ENCODE results near the gene PRDM10.
A peak's percentile ranks its signal among the peaks of the same experiment; 100 is the strongest.

Gene PRDM10

DNA sequence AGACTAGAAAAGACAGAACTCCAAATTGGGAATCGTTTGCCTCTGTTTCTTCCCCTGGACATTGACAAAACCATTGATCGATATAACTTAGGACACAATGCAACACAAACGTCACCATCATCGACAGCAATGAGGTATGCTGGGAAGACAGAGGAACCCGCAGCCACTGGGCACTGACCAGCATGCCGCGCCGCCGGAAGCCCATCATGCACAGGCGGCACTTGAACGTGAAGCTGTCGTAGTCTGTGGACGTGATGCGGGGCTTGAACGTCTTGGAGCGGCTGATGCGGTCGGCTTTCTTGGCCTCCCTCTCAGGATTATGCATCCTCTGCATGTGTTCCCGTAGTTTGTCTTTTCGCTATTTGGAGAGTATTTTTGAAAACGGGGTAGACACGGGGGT is 84.3 kb downstream of the PRDM10 start:
- H3K36me3 ChIP-seq (ENCODE audit: control insufficient read depth in 5 of 5, insufficient read depth in 5 of 5, low read length in 5 of 5) = peaks cover 6 to 56% (median 37%) of the 10 kb centered on the region in 5 donors
- peaks cover 0 to 3% (median 0%) of the 10 kb centered on the region in 5 donors for H3K4me1 ChIP-seq (ENCODE audit: control insufficient read depth in 5 of 5, insufficient read depth in 5 of 5, low read length in 5 of 5)
- H3K27me3 ChIP-seq (ENCODE audit: control insufficient read depth in 5 of 5, insufficient read depth in 4 of 5, low read length in 5 of 5) = no peaks in the 10 kb centered on the region
- H3K9ac ChIP-seq (ENCODE audit: low read length in 5 of 5) = no peak overlapping the region
- no peak overlapping the region for H3K4me3 ChIP-seq (ENCODE audit: low read depth in 1 of 5, low read length in 5 of 5)
- no peak overlapping the region for H3K27ac ChIP-seq (ENCODE audit: low read depth, low read length)
- H3K9me3 ChIP-seq (ENCODE audit: control insufficient read depth in 5 of 5, low read length in 5 of 5) = no peaks in the 10 kb centered on the region

DNA sequence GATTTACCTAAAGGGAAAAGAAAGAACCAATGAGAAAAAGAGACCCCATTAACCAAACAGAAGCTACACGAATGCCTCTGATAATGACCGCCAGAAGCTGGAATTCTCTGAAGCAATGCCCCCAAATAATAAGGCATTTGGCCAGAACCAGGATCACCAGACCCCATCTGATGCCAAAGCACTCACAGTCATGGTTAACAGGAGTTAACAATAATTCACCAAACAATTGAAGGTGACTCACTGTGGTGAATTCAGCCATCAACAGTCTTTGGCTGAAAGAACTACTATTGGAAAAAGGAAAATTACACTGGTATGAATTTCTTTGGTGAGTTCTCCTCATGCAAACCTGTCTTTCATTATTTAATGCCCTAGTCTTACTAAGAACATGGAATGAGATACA is 85.4 kb downstream of the PRDM10 start:
- Histone ChIP-seq H3K9me3 (ENCODE audit: control insufficient read depth in 5 of 5, low read length in 5 of 5) (no peaks in the 10 kb centered on the region), H3K27me3 (ENCODE audit: control insufficient read depth in 5 of 5, insufficient read depth in 4 of 5, low read length in 5 of 5) (no peaks in the 10 kb centered on the region), H3K9ac (ENCODE audit: low read length in 5 of 5) (no peak overlapping the region), H3K4me3 (ENCODE audit: low read depth in 1 of 5, low read length in 5 of 5) (no peak overlapping the region), H3K36me3 (ENCODE audit: control insufficient read depth in 5 of 5, insufficient read depth in 5 of 5, low read length in 5 of 5) (peaks cover 9 to 56% (median 35%) of the 10 kb centered on the region in 5 donors), H3K27ac (ENCODE audit: low read depth, low read length) (no peak overlapping the region), H3K4me1 (ENCODE audit: control insufficient read depth in 5 of 5, insufficient read depth in 5 of 5, low read length in 5 of 5) (peaks cover 0 to 3% (median 0%) of the 10 kb centered on the region in 5 donors)

DNA sequence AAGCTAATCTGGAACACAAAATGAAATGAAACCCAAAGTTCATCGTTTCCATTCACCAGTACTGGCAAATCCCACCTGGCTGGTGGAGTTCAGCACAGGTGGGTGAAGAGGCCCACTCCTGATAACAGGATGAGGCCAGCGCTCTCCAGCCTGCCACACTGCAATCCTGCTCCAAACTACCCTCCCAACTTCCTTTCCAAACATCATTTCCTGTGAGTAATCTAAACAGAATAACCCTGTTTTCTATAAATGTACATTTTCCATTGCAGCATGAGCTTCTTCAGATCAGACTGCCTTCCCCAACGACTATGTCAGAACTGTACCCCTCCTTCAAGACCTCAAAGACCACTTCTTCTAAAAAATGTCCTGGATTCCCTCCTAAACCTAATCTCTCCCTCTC is 91.3 kb downstream of the PRDM10 start:
- Histone ChIP-seq H3K9ac (ENCODE audit: low read length in 5 of 5) (peak overlapping the region in 2 of 5 donors; percentile 23 to 32), H3K27me3 (ENCODE audit: control insufficient read depth in 5 of 5, insufficient read depth in 4 of 5, low read length in 5 of 5) (no peaks in the 10 kb centered on the region), H3K4me3 (ENCODE audit: low read depth in 1 of 5, low read length in 5 of 5) (no peak overlapping the region), H3K9me3 (ENCODE audit: control insufficient read depth in 5 of 5, low read length in 5 of 5) (no peaks in the 10 kb centered on the region), H3K27ac (ENCODE audit: low read depth, low read length) (no peak overlapping the region), H3K4me1 (ENCODE audit: control insufficient read depth in 5 of 5, insufficient read depth in 5 of 5, low read length in 5 of 5) (peaks cover 0 to 3% (median 0%) of the 10 kb centered on the region in 5 donors), H3K36me3 (ENCODE audit: control insufficient read depth in 5 of 5, insufficient read depth in 5 of 5, low read length in 5 of 5) (peaks cover 13 to 68% (median 42%) of the 10 kb centered on the region in 5 donors)

DNA sequence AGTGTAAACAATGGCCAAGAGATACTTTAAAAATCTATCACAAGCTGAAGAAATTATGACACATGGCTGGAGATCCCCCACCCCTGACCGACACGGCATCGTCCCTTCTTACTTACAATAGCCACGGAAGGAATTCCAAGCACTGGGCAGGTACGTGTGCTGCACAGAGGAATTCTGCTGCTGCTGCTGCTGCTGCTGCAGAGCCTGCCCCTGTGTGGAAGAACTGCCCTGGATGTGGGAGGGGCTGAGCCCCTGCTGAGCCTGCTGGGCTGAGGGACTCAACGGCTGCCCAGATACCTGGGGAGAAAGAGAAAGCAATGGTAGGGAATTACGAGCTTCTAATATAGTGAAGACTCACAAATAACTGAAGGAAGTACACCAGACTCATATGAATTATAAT is 92.3 kb downstream of the PRDM10 start:
- no peak overlapping the region for H3K9ac ChIP-seq (ENCODE audit: low read length in 5 of 5)
- H3K9me3 ChIP-seq (ENCODE audit: control insufficient read depth in 5 of 5, low read length in 5 of 5) = no peaks in the 10 kb centered on the region
- peaks cover 0 to 3% (median 0%) of the 10 kb centered on the region in 5 donors for H3K4me1 ChIP-seq (ENCODE audit: control insufficient read depth in 5 of 5, insufficient read depth in 5 of 5, low read length in 5 of 5)
- H3K36me3 ChIP-seq (ENCODE audit: control insufficient read depth in 5 of 5, insufficient read depth in 5 of 5, low read length in 5 of 5) = peaks cover 13 to 68% (median 42%) of the 10 kb centered on the region in 5 donors
- no peaks in the 10 kb centered on the region for H3K27me3 ChIP-seq (ENCODE audit: control insufficient read depth in 5 of 5, insufficient read depth in 4 of 5, low read length in 5 of 5)
- no peak overlapping the region for H3K27ac ChIP-seq (ENCODE audit: low read depth, low read length)
- H3K4me3 ChIP-seq (ENCODE audit: low read depth in 1 of 5, low read length in 5 of 5) = no peak overlapping the region

DNA sequence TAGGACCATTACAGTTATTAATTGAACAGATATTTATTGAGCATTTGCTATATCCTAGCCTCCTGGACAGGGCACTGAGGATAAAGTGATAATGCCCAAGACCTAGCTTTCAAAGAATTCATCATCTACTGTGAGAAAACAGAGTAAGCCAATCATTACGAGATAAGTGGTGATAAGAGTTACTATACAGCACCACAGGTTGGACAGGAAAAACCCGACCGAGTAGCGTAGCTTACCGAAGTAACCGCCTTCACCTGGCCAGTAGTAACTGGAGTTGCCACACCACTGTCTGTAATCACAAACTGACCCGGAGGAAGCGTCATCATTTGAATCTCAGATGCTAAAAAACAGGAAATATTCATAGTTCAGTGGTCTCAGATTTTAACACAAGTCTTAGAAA is 97.2 kb downstream of the PRDM10 start:
- H3K9me3 ChIP-seq (ENCODE audit: control insufficient read depth in 5 of 5, low read length in 5 of 5) = no peaks in the 10 kb centered on the region
- H3K36me3 ChIP-seq (ENCODE audit: control insufficient read depth in 5 of 5, insufficient read depth in 5 of 5, low read length in 5 of 5) = peaks cover 17 to 57% (median 34%) of the 10 kb centered on the region in 5 donors
- H3K27me3 ChIP-seq (ENCODE audit: control insufficient read depth in 5 of 5, insufficient read depth in 4 of 5, low read length in 5 of 5) = no peaks in the 10 kb centered on the region
- no peaks in the 10 kb centered on the region for H3K4me1 ChIP-seq (ENCODE audit: control insufficient read depth in 5 of 5, insufficient read depth in 5 of 5, low read length in 5 of 5)
- H3K27ac ChIP-seq (ENCODE audit: low read depth, low read length) = no peak overlapping the region
- H3K9ac ChIP-seq (ENCODE audit: low read length in 5 of 5) = no peak overlapping the region
- no peak overlapping the region for H3K4me3 ChIP-seq (ENCODE audit: low read depth in 1 of 5, low read length in 5 of 5)

DNA sequence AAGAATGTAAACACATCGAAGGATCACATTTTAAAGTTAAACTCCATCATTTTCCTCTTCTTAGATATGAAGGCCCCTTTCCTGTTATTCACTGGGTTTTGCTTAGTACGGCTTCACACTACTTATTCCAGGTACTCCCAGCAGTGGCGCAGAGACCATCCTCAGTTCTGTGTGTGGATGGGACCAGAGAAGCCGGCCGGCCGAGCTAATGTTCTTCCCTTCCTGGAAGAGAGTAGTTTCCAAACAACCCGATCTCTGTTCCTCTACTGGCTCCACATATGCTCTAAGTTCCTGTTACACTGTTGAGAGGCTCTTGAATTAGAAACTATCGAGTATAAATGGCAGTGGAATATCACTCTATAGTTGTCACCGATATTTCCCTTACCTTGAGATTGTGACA is 106.6 kb downstream of the PRDM10 start:
- H3K27me3 ChIP-seq (ENCODE audit: control insufficient read depth in 5 of 5, insufficient read depth in 4 of 5, low read length in 5 of 5) = no peaks in the 10 kb centered on the region
- peak overlapping the region; percentile 34 to 86 (median 69) for H3K9ac ChIP-seq (ENCODE audit: low read length in 5 of 5)

DNA sequence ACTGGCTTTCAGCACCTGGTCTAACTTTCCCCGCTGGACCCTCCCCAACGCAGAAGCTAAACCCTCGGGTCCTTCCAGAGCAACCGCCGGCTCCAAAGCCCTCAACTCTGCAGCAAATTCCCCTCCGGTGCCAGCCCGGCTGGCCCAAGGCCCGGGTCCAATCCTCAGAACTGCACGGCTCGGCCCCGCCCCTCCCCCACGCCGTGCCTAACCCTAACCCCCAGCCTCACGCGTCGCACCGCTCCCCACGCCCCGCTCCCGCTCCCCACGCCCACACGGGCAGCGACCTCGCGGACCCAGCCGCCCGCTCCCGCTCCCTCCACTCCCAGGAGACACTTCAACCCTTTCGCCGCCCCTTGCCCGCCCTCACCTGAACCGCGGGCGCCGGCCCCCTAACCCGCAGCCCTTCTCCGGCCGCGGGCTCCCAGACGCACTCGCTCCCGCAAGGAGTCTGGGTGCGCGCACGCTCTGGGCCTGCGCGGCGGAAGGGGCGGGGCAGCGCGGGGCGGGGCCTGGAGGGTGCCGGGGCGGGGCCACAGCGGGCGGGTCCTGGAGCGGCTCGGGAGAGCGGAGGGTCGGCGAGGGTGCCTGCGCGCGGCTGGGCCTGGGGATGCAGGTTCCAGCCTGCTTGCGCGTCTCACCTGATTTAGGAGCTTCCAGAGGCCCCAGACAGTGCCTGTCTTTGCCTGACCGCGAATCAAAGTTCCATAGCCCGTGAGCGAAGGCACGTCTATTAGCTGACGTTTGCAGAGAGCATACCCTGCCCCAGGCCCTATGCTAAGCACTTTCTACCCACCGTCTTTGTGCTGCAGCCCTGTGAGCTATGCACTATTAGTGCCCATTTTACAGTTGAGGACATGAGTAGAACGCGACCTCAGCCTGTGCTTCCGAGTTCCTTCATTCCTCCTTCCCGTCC is 107.3 kb downstream of the PRDM10 start, which contains the start of gene NFRKB:
NFRKB (minus strand) TSS at position 453 of the 916 bp plus-strand sequence. CDS start 2,729 bp downstream, outside the sequence.
- H3K36me3 ChIP-seq (ENCODE audit: control insufficient read depth in 5 of 5, insufficient read depth in 5 of 5, low read length in 5 of 5) = peaks cover 5 to 19% (median 15%) of the 10 kb centered on the region in 5 donors
- no peaks in the 10 kb centered on the region for H3K27me3 ChIP-seq (ENCODE audit: control insufficient read depth in 5 of 5, insufficient read depth in 4 of 5, low read length in 5 of 5)
- H3K27ac ChIP-seq (ENCODE audit: low read depth, low read length) = peak within 1 kb of the TSS; percentile 65
- H3K9ac ChIP-seq (ENCODE audit: low read length in 5 of 5) = peak within 1 kb of the TSS; percentile 71 to 93 (median 86)
- H3K4me3 ChIP-seq (ENCODE audit: low read depth in 1 of 5, low read length in 5 of 5) = peak within 1 kb of the TSS; percentile 80 to 98 (median 95)
- H3K4me1 ChIP-seq (ENCODE audit: control insufficient read depth in 5 of 5, insufficient read depth in 5 of 5, low read length in 5 of 5) = peaks cover 4 to 21% (median 18%) of the 10 kb centered on the region in 5 donors
- no peaks in the 10 kb centered on the region for H3K9me3 ChIP-seq (ENCODE audit: control insufficient read depth in 5 of 5, low read length in 5 of 5)

More for the DNA sequence above, 106.6 kb downstream of the PRDM10 start:
- Histone ChIP-seq H3K4me3 (ENCODE audit: low read depth in 1 of 5, low read length in 5 of 5) (peak overlapping the region; percentile 80 to 98 (median 95)), H3K36me3 (ENCODE audit: control insufficient read depth in 5 of 5, insufficient read depth in 5 of 5, low read length in 5 of 5) (peaks cover under 1 to 15% (median 14%) of the 10 kb centered on the region in 5 donors), H3K4me1 (ENCODE audit: control insufficient read depth in 5 of 5, insufficient read depth in 5 of 5, low read length in 5 of 5) (peaks cover 4 to 21% (median 18%) of the 10 kb centered on the region in 5 donors), H3K27ac (ENCODE audit: low read depth, low read length) (peak overlapping the region; percentile 65), H3K9me3 (ENCODE audit: control insufficient read depth in 5 of 5, low read length in 5 of 5) (no peaks in the 10 kb centered on the region)

DNA sequence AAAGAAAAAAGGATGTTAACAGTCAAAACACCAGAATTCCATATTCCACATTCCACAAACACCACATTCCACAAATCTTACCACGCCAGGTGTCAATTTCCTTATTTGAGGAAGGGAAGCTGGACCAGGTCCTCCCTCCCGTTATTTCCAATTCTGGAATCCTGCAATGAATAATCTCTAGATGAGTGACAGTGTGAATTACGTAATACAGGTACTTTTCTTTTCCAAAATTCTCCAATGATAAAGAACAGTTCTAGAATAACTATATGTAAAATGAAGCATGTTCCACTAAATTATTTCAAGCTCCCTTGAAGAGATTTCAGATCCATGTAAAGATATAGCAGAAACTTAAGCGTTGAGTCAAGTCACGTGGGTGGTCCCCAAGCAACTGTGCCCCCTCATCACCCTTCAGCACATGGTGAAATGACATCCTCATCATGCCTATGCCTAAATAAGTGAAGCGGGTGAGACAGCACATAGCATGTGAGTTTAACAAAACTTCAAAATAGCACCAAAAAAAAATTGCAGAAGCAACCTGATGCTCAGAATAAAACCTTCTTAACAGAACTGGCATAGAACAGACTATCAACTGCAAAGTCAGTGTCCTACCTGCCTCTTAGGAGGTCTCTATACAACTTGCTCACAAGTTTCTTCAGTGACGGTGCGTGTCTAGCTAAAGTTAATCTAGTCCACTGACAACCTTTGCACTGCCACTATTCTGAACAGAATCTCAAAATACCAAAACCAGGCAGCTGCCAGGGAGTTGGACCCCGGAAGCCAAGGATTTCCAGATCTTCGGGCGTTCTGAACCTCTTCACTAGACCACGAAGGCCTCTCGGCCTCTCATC is 108.1 kb downstream of the PRDM10 start:
- Histone ChIP-seq H3K27me3 (ENCODE audit: control insufficient read depth in 5 of 5, insufficient read depth in 4 of 5, low read length in 5 of 5) (no peaks in the 10 kb centered on the region), H3K4me3 (ENCODE audit: low read depth in 1 of 5, low read length in 5 of 5) (peak overlapping the region; percentile 80 to 95 (median 95)), H3K9ac (ENCODE audit: low read length in 5 of 5) (peak overlapping the region; percentile 71 to 93 (median 85)), H3K4me1 (ENCODE audit: control insufficient read depth in 5 of 5, insufficient read depth in 5 of 5, low read length in 5 of 5) (peaks cover 4 to 21% (median 18%) of the 10 kb centered on the region in 5 donors), H3K9me3 (ENCODE audit: control insufficient read depth in 5 of 5, low read length in 5 of 5) (no peaks in the 10 kb centered on the region), H3K36me3 (ENCODE audit: control insufficient read depth in 5 of 5, insufficient read depth in 5 of 5, low read length in 5 of 5) (peaks cover 9 to 28% (median 21%) of the 10 kb centered on the region in 5 donors), H3K27ac (ENCODE audit: low read depth, low read length) (peak overlapping the region; percentile 65)

DNA sequence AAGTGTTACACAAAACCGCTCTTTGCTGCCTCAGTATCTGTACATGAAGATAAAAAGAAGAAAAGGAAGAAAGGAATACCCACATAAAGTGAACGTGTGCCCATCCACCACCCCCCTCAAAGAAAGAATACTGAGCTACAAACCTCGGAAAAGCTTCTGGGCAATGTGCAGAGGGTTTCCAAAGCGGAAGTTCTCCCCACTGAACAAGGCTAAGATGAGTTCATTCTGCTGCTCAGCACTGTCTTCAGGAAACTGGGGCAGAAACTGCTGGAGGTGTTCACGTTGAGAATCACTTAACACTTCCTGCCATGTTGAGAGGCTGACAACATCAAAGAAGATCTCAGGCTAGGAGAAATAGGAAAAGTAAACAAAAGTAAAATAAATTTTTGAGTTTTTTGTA is 114.2 kb downstream of the PRDM10 start:
- no peaks in the 10 kb centered on the region for H3K4me1 ChIP-seq (ENCODE audit: control insufficient read depth in 5 of 5, insufficient read depth in 5 of 5, low read length in 5 of 5)
- peaks cover 43 to 88% (median 76%) of the 10 kb centered on the region in 5 donors for H3K36me3 ChIP-seq (ENCODE audit: control insufficient read depth in 5 of 5, insufficient read depth in 5 of 5, low read length in 5 of 5)
- H3K4me3 ChIP-seq (ENCODE audit: low read depth in 1 of 5, low read length in 5 of 5) = no peak overlapping the region
- H3K9ac ChIP-seq (ENCODE audit: low read length in 5 of 5) = no peak overlapping the region
- H3K9me3 ChIP-seq (ENCODE audit: control insufficient read depth in 5 of 5, low read length in 5 of 5) = no peaks in the 10 kb centered on the region
- no peaks in the 10 kb centered on the region for H3K27me3 ChIP-seq (ENCODE audit: control insufficient read depth in 5 of 5, insufficient read depth in 4 of 5, low read length in 5 of 5)
- H3K27ac ChIP-seq (ENCODE audit: low read depth, low read length) = no peak overlapping the region
